WTC11 (cell line): ENCODE results near the gene SHISAL1. TPM values are rescaled to one million over a fixed set of nuclear protein-coding genes. Genes with fewer than 3 reads are reported as not detected.
A peak's percentile ranks its signal among the peaks of the same experiment; 100 is the strongest.

Experiments used
- ATAC-seq: fragments of 200-7000 bp; cut with Tn5 transposase; 2 replicates; pipeline ENCODE4 v1.10.0; 2021; ENCODE audit warnings: mild to moderate bottlenecking, moderate library complexity
- Bru-seq: library from RNA; stranded (reverse); fragments of 400-500 nt; gene quantifications from one replicate; lab custom pipeline; 2021; lab: Mats Ljungman, UMichigan
- CTCF ChIA-PET: fragments of 300-600 bp; sonication (Branson Sonifier 250); formaldehyde crosslinking; loops from one replicate; lab custom pipeline; 2021; ENCODE audit warnings: antibody characterized with exemption; lab: Charles Lee
- POLR2A ChIA-PET: fragments of 350-600 bp; sonication (Branson Sonifier 250); formaldehyde crosslinking; loops from one replicate; lab custom pipeline; 2021; ENCODE audit warnings: antibody characterized with exemption; lab: Charles Lee
- DNase-seq: peaks from one replicate; pipeline ENCODE4 v3.0.0; 2021; ENCODE audit warnings: low spot score
- H3K27ac Mint-ChIP-seq: 2 replicates; pipeline ENCODE4 v1.8.0; 2021; ENCODE audit warnings: mixed read lengths
- H3K27me3 Mint-ChIP-seq: 2 replicates; pipeline ENCODE4 v1.8.0; 2021; ENCODE audit warnings: low read depth, mild to moderate bottlenecking, moderate library complexity, mixed read lengths
- H3K36me3 Mint-ChIP-seq: 2 replicates; pipeline ENCODE4 v1.8.0; 2021; ENCODE audit warnings: mixed read lengths
- H3K4me1 Mint-ChIP-seq: 2 replicates; pipeline ENCODE4 v1.8.0; 2022; ENCODE audit warnings: mixed read lengths
- H3K4me3 Mint-ChIP-seq: 2 replicates; pipeline ENCODE4 v1.8.0; 2021; ENCODE audit warnings: mild to moderate bottlenecking, moderate library complexity, mixed read lengths
- H3K9me3 Mint-ChIP-seq: 2 replicates; pipeline ENCODE4 v1.8.0; 2021; ENCODE audit warnings: mixed read lengths
- CBFB ChIP-seq: sonication (generic); formaldehyde crosslinking; IDR thresholded peaks from 2 replicates; pipeline ENCODE4 v1.8.1; 2022; ENCODE audit warnings: mild to moderate bottlenecking, low read depth, missing genetic modification reagents
- CREB1 ChIP-seq: sonication (generic); formaldehyde crosslinking; IDR thresholded peaks from 2 replicates; pipeline ENCODE4 v1.8.0; 2023; ENCODE audit warnings: mild to moderate bottlenecking, missing genetic modification reagents
- ESRRA ChIP-seq: sonication (generic); formaldehyde crosslinking; IDR thresholded peaks from 2 replicates; pipeline ENCODE4 v1.8.1; 2022; ENCODE audit warnings: mild to moderate bottlenecking, missing genetic modification reagents, borderline replicate concordance
- HMGA2 ChIP-seq: fragments of 250-450 bp; sonication (Bioruptor Pico); IDR thresholded peaks from 2 replicates; pipeline ENCODE4 v1.4.0; 2021; ENCODE audit warnings: mild to moderate bottlenecking, moderate library complexity
- KAT7 ChIP-seq: sonication (generic); formaldehyde crosslinking; IDR thresholded peaks from 2 replicates; pipeline ENCODE4 v1.8.1; 2023; ENCODE audit warnings: missing genetic modification reagents, mild to moderate bottlenecking, borderline replicate concordance
- NR1H2 ChIP-seq: sonication (generic); formaldehyde crosslinking; IDR thresholded peaks from 2 replicates; pipeline ENCODE4 v1.9.0; 2021; ENCODE audit warnings: mild to moderate bottlenecking, moderate library complexity, missing genetic modification reagents
- NR3C1 ChIP-seq: sonication (generic); formaldehyde crosslinking; conservative IDR thresholded peaks from 2 replicates; pipeline ENCODE4 v1.8.1; 2023; ENCODE audit warnings: low read depth, mild to moderate bottlenecking, missing genetic modification reagents
- RELA ChIP-seq: sonication (generic); formaldehyde crosslinking; IDR thresholded peaks from 2 replicates; pipeline ENCODE4 v1.8.1; 2022; ENCODE audit warnings: missing genetic modification reagents, mild to moderate bottlenecking, borderline replicate concordance
- TEAD1 ChIP-seq: sonication (generic); formaldehyde crosslinking; IDR thresholded peaks from 2 replicates; pipeline ENCODE4 v1.8.0; 2022; ENCODE audit warnings: mild to moderate bottlenecking, missing genetic modification reagents
- ZNF263 ChIP-seq: sonication (generic); formaldehyde crosslinking; IDR thresholded peaks from 2 replicates; pipeline ENCODE4 v1.8.1; 2022; ENCODE audit warnings: low read depth, mild to moderate bottlenecking, moderate library complexity, missing genetic modification reagents
- long read RNA-seq, 3 experiments: library from RNA in 1 of 3; library from capped mRNA in 1 of 3; library from polyadenylated mRNA in 1 of 3; unstranded in 2 of 3; stranded (forward) in 1 of 3; transcript quantifications; one replicate each; pipeline ENCODE4 v2.0.0, GENCODE V29; 2021
- total RNA-seq: library from RNA; stranded (reverse); gene quantifications from 3 replicates; pipeline ENCODE4 v1.2.3, GENCODE V29; 2021
- TF ChIP-seq, protein P1 (sequence below): sonication (generic); formaldehyde crosslinking; IDR thresholded peaks from 2 replicates; pipeline ENCODE4 v1.8.0; 2023; ENCODE audit warnings: missing genetic modification reagents
- TF ChIP-seq, protein P2 (sequence below): sonication (generic); formaldehyde crosslinking; IDR thresholded peaks from 2 replicates; pipeline ENCODE4 v1.8.0; 2022; ENCODE audit warnings: missing genetic modification reagents
- TF ChIP-seq, protein P3 (sequence below): sonication (generic); formaldehyde crosslinking; IDR thresholded peaks from 2 replicates; pipeline ENCODE4 v1.8.1; 2022; ENCODE audit warnings: missing genetic modification reagents, borderline replicate concordance
- TF ChIP-seq, protein P4 (sequence below): fragments of 250-450 bp; sonication (Bioruptor Pico); IDR thresholded peaks from 2 replicates; pipeline ENCODE4 v1.9.0; 2021; ENCODE audit warnings: mild to moderate bottlenecking
- TF ChIP-seq, protein P5 (sequence below): sonication (generic); formaldehyde crosslinking; conservative IDR thresholded peaks from 2 replicates; pipeline ENCODE4 v1.8.1; 2022; ENCODE audit warnings: mild to moderate bottlenecking, missing genetic modification reagents

The SHISAL1 gene
- total RNA-seq (1.8 to 2.7 TPM (median 1.8 TPM) in 3 replicates), Bru-seq, nascent RNA (percentile 24 among the genes with signal in this experiment)
- long read RNA-seq, experiment 1, partial matches to known transcripts: 0 of 12 reads
- long read RNA-seq, experiment 1, other reads (novel, unspliced or antisense): 12 of 12 reads
- long read RNA-seq, experiment 2, partial matches to known transcripts: 0 of 3 reads
- long read RNA-seq, experiment 2, other reads (novel, unspliced or antisense): 3 of 3 reads
- long read RNA-seq, experiment 3: 0 reads

DNA sequence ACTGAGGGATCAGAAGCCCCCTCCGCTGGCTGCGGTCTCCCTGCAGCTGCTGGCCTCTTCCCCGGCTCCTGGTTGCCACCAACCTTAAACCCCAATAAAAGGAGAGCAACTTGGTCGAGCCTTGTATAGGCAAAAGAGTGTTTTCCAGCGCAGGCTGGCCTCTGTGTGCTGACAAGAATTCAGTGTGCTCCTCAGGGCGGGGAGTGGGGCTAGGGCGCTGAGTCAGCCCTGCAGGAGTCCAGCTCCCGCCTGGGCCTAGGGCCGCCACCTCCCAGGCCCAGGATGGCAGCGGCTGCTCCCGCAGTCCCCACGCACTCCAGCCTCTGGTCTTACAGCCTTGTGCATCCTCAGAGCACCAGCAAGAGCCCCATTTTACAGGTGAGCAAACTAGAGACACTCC lies at the start of gene SHISAL1:
Gene SHISAL1, minus strand, starts transcription at position 186 of the 400 bp plus-strand sequence. CDS start 12,006 bp downstream, outside the sequence.
- ChIA-PET CTCF (no interaction called here), POLR2A (no interaction called here)
- DNase-seq (no peak), ATAC-seq (no peak)
- H3K4me3 Mint-ChIP-seq: no peak within 1 kb of the TSS
- TF ChIP-seq, protein P1, sequence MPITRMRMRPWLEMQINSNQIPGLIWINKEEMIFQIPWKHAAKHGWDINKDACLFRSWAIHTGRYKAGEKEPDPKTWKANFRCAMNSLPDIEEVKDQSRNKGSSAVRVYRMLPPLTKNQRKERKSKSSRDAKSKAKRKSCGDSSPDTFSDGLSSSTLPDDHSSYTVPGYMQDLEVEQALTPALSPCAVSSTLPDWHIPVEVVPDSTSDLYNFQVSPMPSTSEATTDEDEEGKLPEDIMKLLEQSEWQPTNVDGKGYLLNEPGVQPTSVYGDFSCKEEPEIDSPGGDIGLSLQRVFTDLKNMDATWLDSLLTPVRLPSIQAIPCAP (CRISPR knock-in tag): no peak
- TF ChIP-seq ESRRA (CRISPR knock-in tag) (no peak), TEAD1 (CRISPR knock-in tag) (no peak), NR3C1 (no peak), ZNF263 (CRISPR knock-in tag) (no peak), NR1H2 (CRISPR knock-in tag) (no peak), KAT7 (CRISPR knock-in tag) (no peak), CBFB (CRISPR knock-in tag) (no peak)
- TF ChIP-seq, protein P2, sequence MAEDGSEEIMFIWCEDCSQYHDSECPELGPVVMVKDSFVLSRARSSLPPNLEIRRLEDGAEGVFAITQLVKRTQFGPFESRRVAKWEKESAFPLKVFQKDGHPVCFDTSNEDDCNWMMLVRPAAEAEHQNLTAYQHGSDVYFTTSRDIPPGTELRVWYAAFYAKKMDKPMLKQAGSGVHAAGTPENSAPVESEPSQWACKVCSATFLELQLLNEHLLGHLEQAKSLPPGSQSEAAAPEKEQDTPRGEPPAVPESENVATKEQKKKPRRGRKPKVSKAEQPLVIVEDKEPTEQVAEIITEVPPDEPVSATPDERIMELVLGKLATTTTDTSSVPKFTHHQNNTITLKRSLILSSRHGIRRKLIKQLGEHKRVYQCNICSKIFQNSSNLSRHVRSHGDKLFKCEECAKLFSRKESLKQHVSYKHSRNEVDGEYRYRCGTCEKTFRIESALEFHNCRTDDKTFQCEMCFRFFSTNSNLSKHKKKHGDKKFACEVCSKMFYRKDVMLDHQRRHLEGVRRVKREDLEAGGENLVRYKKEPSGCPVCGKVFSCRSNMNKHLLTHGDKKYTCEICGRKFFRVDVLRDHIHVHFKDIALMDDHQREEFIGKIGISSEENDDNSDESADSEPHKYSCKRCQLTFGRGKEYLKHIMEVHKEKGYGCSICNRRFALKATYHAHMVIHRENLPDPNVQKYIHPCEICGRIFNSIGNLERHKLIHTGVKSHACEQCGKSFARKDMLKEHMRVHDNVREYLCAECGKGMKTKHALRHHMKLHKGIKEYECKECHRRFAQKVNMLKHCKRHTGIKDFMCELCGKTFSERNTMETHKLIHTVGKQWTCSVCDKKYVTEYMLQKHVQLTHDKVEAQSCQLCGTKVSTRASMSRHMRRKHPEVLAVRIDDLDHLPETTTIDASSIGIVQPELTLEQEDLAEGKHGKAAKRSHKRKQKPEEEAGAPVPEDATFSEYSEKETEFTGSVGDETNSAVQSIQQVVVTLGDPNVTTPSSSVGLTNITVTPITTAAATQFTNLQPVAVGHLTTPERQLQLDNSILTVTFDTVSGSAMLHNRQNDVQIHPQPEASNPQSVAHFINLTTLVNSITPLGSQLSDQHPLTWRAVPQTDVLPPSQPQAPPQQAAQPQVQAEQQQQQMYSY (CRISPR knock-in tag): no peak
- TF ChIP-seq, protein P3, sequence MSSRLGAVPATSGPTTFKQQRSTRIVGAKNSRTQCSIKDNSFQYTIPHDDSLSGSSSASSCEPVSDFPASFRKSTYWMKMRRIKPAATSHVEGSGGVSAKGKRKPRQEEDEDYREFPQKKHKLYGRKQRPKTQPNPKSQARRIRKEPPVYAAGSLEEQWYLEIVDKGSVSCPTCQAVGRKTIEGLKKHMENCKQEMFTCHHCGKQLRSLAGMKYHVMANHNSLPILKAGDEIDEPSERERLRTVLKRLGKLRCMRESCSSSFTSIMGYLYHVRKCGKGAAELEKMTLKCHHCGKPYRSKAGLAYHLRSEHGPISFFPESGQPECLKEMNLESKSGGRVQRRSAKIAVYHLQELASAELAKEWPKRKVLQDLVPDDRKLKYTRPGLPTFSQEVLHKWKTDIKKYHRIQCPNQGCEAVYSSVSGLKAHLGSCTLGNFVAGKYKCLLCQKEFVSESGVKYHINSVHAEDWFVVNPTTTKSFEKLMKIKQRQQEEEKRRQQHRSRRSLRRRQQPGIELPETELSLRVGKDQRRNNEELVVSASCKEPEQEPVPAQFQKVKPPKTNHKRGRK (CRISPR knock-in tag): no peak
- TF ChIP-seq, protein P4, sequence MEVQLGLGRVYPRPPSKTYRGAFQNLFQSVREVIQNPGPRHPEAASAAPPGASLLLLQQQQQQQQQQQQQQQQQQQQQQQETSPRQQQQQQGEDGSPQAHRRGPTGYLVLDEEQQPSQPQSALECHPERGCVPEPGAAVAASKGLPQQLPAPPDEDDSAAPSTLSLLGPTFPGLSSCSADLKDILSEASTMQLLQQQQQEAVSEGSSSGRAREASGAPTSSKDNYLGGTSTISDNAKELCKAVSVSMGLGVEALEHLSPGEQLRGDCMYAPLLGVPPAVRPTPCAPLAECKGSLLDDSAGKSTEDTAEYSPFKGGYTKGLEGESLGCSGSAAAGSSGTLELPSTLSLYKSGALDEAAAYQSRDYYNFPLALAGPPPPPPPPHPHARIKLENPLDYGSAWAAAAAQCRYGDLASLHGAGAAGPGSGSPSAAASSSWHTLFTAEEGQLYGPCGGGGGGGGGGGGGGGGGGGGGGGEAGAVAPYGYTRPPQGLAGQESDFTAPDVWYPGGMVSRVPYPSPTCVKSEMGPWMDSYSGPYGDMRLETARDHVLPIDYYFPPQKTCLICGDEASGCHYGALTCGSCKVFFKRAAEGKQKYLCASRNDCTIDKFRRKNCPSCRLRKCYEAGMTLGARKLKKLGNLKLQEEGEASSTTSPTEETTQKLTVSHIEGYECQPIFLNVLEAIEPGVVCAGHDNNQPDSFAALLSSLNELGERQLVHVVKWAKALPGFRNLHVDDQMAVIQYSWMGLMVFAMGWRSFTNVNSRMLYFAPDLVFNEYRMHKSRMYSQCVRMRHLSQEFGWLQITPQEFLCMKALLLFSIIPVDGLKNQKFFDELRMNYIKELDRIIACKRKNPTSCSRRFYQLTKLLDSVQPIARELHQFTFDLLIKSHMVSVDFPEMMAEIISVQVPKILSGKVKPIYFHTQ: no peak
- H3K36me3 Mint-ChIP-seq: no peaks in the 10 kb centered on the region
- no peaks in the 10 kb centered on the region for H3K9me3 Mint-ChIP-seq
- H3K27ac Mint-ChIP-seq: no peak within 1 kb of the TSS
- H3K4me1 Mint-ChIP-seq: no peaks in the 10 kb centered on the region
- H3K27me3 Mint-ChIP-seq: no peaks in the 10 kb centered on the region

DNA sequence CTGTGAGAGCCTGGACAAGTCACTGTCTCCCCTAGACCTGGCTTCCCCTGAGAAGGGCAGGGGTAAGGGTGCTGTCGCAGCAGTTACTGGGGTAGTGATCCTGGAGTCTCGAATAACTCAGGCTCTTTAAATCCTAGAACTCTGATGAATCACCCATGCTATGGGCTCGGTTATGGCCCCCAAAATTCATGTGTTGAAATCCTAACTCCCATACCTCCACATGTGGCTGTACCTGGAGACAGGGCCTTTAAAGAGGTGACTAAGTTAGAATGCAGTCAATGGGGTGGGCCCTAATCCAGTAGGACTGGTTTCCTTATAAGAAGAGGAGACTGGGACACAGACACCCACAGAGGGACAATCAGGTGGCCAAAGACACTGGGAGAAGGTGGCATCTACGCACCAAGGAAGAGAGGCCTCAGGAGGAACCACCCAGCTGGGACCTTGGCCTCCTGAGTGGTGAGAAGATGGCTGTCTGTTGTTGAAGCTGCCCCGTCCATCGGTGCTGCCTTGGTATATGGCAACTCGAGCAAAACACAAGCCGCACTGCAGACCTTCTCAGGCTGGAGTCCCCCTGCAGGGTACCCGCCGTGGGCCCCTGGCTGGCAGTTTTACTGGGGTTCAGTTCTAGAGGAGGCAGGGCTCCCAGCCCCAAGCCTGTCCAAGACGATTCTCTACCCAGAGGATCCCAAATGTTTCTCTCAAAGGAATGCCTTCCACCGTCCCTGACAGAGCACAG lies 48.8 kb upstream of the SHISAL1 start:
- no peak for DNase-seq
- CTCF ChIA-PET: interaction anchor here (1.1 to 1.8 kb wide), 4 partner anchors 8 to 368 kb away, joined by 3 to 10 read pairs (median 4); no protein-coding TSS in a partner anchor
- no peaks in the 10 kb centered on the region for H3K36me3 Mint-ChIP-seq
- no peak for ATAC-seq
- H3K27me3 Mint-ChIP-seq: no peaks in the 10 kb centered on the region
- TF ChIP-seq HMGA2 (no peak), CREB1 (CRISPR knock-in tag) (no peak), RELA (CRISPR knock-in tag) (no peak)
- TF ChIP-seq, protein P5, sequence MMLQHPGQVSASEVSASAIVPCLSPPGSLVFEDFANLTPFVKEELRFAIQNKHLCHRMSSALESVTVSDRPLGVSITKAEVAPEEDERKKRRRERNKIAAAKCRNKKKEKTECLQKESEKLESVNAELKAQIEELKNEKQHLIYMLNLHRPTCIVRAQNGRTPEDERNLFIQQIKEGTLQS (CRISPR knock-in tag): no peak
- POLR2A ChIA-PET: no interaction called here
- no peaks in the 10 kb centered on the region for H3K9me3 Mint-ChIP-seq
- peaks cover 11% of the 10 kb centered on the region; the same call in 1 of the 2 replicates for H3K4me1 Mint-ChIP-seq
- H3K4me3 Mint-ChIP-seq: no peak overlapping the region
- H3K27ac Mint-ChIP-seq: no peak overlapping the region
